NB4 (cell line): ENCODE data around the gene CHPF2.

ENCODE experiments used
- DNase-seq: peaks from one replicate; pipeline ENCODE4 v3.0.0; 2010; ENCODE audit warnings: low read depth
- H3K4me3 ChIP-seq: one replicate; pipeline ENCODE4 v1.5.1; 2011; ENCODE audit warnings: mild to moderate bottlenecking, low read depth, low read length, moderate library complexity
- MYC ChIP-seq: IDR thresholded peaks from 2 replicates; pipeline ENCODE4 v1.6.1; 2011; ENCODE audit warnings: low read depth, low read length
- POLR2A ChIP-seq: IDR thresholded peaks from 2 replicates; pipeline ENCODE4 v1.6.1; 2011; ENCODE audit warnings: mild to moderate bottlenecking; ENCODE audit not compliant: insufficient read length; ENCODE audit errors: extremely low read depth
- TF ChIP-seq, protein P1 (sequence below): IDR thresholded peaks from one replicate; pipeline ENCODE4 v1.5.1; 2012; ENCODE audit warnings: low read depth, low read length
- TF ChIP-seq, protein P2 (sequence below): IDR thresholded peaks from 2 replicates; pipeline ENCODE4 v1.6.1; 2011; ENCODE audit warnings: low read depth, low read length

CHPF2 gene

DNA sequence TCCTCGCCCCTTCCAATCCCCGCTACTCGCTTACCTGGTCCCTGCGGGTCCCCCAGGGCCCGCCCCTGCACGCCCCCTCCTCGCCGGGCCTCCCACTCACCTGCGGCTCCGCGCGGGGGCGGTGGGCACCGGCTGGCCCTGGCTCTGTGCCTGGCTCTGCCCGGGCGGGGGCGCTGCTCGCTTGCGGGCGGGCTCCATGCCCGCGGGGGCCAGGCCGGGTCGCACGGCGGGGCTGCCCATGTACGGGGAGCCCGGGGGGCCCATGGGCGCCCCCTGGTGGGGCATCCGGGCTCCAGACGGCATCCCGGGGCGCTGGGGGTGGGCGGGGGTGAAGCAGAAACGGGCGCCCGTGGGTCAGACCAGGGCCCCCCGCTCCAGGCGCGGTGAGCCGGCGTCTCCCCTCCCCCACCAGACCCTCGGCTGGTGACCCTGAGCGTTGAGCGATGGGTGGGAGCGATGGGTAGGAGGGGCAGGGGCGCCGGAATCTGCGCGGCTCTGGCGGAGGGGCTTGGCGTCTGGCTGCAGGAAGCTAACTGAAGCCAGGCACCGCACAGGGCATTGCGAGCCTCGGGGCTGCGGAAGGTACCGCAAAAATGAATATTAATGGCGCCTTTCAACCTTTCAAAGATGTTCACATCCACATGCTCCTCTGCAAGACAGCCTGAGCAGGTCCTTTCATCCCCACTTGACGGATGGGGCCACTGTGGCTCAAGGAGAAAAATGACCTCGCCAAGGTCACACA lies 13.2 kb downstream of the CHPF2 start:
- no peak overlapping the region for H3K4me3 ChIP-seq

DNA sequence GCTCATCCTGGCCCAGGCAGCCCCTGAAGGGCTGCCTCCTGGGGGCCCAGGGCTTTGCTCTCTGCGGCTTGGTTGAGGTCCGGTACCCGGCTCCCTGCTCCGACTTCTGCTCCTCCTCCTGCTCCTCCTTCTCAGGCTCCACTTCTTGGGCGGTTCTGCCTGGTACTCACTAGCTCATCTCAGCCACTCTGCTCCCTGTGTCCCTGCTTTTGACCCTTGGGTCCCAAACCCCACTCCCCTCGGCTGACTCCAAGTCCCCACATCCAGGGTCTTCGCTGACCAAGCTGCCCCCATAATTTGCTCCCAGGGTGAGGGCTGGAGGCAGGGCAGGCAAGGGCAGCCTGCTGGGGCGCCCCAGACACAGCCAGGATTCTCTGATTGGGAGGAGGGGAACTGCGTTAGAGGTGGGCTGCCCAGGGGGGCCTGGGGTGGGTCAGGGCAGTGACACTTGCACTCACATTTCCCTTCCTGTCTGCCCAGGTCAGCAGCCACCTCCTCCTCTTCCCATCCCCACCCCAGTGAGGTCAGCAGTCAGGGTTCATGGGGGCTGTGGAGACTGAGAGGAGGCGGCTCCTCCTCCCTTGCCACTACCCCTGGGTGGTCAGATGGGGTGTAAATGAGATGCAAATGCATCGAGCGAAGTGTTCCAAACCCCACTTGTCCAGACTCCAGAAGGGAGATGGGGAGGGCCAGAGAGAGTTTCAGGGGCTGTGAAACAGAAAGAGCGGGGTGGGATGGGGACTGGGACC lies 14.0 kb downstream of the CHPF2 start:
- no peak for DNase-seq
- H3K4me3 ChIP-seq = no peak overlapping the region
- TF ChIP-seq, protein P1, sequence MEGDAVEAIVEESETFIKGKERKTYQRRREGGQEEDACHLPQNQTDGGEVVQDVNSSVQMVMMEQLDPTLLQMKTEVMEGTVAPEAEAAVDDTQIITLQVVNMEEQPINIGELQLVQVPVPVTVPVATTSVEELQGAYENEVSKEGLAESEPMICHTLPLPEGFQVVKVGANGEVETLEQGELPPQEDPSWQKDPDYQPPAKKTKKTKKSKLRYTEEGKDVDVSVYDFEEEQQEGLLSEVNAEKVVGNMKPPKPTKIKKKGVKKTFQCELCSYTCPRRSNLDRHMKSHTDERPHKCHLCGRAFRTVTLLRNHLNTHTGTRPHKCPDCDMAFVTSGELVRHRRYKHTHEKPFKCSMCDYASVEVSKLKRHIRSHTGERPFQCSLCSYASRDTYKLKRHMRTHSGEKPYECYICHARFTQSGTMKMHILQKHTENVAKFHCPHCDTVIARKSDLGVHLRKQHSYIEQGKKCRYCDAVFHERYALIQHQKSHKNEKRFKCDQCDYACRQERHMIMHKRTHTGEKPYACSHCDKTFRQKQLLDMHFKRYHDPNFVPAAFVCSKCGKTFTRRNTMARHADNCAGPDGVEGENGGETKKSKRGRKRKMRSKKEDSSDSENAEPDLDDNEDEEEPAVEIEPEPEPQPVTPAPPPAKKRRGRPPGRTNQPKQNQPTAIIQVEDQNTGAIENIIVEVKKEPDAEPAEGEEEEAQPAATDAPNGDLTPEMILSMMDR = no peak
- no peak for TF ChIP-seq POLR2A
- TF ChIP-seq, protein P2, sequence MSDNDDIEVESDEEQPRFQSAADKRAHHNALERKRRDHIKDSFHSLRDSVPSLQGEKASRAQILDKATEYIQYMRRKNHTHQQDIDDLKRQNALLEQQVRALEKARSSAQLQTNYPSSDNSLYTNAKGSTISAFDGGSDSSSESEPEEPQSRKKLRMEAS = no peak
- TF ChIP-seq MYC = no peak

More for the DNA sequence above, 13.2 kb downstream of the CHPF2 start:
- DNase-seq = peak; percentile 79
- TF ChIP-seq, protein P2 = no peak
- TF ChIP-seq, protein P1 = peak; percentile 47

DNA sequence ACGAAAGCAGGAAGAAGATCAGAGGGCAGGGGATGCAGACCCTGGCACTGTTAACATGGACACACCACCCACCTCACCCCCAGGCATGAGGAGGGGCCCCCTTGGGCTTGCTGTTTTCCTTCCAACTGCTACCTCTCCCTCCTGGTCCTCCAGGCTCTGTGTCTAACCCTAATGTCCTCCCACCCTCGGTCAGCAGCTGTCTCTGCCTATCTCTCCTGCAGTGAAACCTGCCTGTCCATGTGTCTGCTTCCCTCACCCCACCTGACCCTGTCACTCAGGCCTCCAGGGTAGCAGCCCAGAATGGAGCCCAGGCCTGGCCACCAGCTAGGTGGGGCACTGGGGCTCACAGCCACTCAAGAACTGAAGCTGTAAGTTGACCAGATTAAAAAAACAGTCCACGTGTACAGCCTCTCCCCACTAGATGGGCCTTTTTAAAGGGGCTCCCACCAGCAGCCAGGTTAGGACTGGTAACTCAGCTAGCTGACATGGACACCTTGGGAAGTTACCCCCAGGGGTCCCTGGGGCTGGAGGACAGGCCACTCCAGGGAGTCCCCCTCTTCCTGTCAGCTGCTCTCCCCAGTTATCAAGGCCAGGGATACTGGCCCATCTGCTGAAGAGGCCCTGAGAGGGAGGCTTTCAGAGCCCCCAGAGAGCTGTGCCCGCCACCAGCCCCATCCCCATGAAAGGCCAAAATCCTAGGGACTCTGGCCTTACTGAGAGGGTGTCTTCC lies 14.7 kb downstream of the CHPF2 start:
- TF ChIP-seq, protein P1 = no peak
- TF ChIP-seq POLR2A (no peak), MYC (no peak)
- TF ChIP-seq, protein P2 = no peak
- H3K4me3 ChIP-seq = no peak overlapping the region
- DNase-seq = no peak

DNA sequence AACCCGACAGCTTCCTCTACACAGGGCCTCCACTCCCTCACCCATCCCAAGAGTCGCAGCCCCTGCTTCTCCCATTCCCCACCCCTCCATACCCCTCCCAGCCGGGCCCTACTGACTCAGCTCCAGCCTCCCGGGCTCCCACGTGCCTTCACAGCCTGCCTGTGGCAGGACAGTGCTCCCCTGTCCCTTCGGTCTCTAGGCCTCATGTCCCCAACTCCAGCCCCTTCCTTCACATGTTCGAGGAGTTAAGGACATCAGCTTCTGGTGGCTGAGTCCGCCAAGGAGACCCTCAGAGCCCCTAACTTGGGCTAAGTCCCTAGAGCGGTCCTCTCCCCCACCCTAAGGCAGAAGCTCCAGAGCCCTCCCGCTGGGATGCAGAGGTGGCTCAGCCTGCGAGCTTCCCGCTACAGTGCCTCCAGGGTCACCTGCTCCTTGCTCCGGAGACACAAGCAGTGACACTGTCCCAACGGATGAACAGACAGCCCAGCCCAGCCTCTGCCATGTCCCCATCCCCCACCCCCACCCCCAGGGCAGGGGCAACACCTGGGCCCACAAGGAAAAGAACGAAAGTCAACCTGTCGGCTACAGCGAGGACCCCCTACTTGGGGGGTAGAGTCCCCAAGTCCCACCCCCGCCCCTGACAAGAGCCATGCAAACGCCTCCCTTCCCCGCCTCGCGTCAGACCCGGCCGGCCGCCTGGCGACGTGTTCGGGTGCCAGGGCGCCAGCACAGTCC lies 15.5 kb downstream of the CHPF2 start:
- DNase-seq = no peak
- TF ChIP-seq, protein P1 = no peak
- no peak for TF ChIP-seq MYC
- TF ChIP-seq, protein P2 = no peak
- no peak overlapping the region for H3K4me3 ChIP-seq

GRCh38 chr7:151248346-151249033 lies 16.2 kb downstream of the CHPF2 start, which contains the start of gene SMARCD3:
Gene SMARCD3 (minus strand): TSS chr7:151248694. CDS start chr7:151248562, 132 bp downstream.
- peak within 1 kb of the TSS; percentile 43 for H3K4me3 ChIP-seq
- peak; percentile 73 for DNase-seq
- no peak for TF ChIP-seq MYC
- TF ChIP-seq, protein P2 = no peak
- TF ChIP-seq, protein P1 = no peak
- no peak for TF ChIP-seq POLR2A
